ENCODE measurements around the gene PLA2G2F.
"Not testable (repeated sequence)": the region's sequence is repeated elsewhere in the genome, so short reads cannot be mapped to it uniquely, and the experiment has no call there.

PLA2G2F gene

GRCh38 chr1:20115479-20115878, 23.6 kb upstream of the PLA2G2F start:
- FAIRE-seq = no peak

DNA sequence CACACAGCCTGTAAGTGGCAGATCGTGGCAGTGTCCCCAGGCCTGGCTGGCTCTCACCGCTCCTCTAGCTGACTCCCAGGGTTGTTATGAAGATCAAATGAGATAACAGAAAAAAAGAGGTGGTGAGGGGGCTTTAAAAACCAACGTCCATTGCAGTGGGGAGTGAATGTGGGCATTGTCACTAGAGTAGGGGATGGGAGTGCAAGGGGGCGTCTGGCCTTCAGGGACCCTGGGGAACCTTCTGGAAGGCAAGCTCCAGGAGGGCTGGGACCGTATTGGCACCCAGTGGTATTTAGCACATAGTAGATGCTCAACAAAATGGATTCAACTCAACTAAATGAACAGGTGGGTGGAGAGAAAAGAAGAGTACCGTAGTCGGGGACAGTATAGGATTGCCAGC, 23.2 kb upstream of the PLA2G2F start:
- FAIRE-seq = no peak

DNA sequence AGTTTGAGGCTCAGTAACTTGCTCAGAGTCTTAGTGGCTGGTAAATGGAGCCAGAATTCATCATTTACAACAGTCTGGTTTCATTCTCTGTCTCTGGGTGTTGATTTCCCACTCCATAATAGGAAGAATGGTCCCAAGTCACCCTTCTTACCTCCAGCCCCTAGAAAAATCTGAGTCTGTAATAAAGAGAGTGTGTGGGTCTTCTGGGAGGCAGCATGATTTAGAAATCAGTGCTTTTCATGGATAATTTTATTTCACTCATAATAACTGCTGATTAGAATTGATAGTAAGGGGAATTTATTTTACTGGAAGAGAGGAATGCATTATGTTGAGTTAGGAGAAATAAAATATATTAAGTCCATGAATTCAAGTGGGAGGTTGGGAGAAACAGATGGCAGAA, 21.9 kb upstream of the PLA2G2F start:
- no peak for FAIRE-seq

- no peak for FAIRE-seq
Observed at GRCh38 chr1:20119347-20119746, 19.8 kb upstream of the PLA2G2F start, which contains the start of gene PLA2G2D. Gene PLA2G2D, minus strand, starts transcription at chr1:20119536. Its CDS starts 38 bp downstream, at chr1:20119498.

- no peak for FAIRE-seq
Observed at GRCh38 chr1:20120796-20121195, 18.3 kb upstream of the PLA2G2F start.

GRCh38 chr1:20123722-20124455, 15.2 kb upstream of the PLA2G2F start:
- FAIRE-seq = no peak

GRCh38 chr1:20124456-20125057, 14.6 kb upstream of the PLA2G2F start:
- FAIRE-seq = no peak

DNA sequence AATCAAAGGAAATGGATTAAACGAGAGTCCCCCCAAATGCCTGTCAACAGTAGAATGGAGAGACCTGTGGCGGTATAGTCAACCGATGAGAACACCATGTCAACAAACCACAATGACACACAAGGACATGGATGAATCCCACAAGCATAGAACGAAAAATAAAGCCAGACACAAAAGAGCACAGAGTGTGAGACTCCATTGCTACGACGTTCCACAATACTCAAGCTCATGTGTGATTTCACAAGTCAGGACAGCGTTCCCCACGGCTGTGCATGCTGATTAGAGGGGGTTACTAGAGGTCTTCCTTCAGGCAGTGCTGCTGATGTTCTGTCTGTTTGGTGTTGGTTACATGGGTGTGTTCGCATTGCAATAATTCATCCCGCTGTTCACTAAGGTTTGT, 14.0 kb upstream of the PLA2G2F start:
- no peak for FAIRE-seq

DNA sequence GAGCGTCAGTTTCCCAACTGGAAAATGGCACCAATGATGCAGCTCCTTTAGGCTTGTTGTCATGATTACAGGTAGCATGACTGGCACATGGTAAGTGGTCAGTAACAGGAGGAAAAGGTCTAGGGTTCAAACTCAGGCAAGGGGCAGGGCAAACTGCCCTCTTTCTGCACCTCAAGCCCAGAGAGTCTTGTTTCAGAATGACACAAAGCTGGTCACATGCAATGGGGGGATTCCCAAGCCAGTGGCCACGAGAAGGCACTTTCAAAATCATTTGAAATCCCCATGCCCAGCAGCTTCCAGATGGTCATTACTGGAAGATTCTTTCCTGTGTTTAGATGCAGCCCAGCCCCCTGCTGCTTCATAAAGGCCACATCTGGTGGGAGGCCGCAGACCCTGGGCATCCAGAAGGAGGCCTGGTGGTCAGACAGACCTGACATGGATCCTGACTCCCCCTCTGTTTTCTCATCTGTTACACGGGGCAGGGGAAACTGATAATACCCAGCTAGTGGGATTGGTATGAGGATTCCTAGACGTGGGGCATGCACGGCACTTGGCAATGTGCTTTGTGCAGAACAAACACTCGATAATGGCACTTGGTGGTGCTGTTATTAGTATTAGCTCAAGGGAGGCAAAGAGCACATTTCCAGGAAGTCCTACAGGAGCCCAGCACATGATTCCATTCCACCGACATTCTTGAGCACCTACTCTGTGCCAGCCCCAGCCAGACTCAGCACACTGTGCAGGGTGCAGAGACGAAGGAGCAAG, 12.9 kb upstream of the PLA2G2F start:
- no peak for FAIRE-seq

- no peak for FAIRE-seq
Observed at GRCh38 chr1:20126806-20127440, 12.2 kb upstream of the PLA2G2F start.

DNA sequence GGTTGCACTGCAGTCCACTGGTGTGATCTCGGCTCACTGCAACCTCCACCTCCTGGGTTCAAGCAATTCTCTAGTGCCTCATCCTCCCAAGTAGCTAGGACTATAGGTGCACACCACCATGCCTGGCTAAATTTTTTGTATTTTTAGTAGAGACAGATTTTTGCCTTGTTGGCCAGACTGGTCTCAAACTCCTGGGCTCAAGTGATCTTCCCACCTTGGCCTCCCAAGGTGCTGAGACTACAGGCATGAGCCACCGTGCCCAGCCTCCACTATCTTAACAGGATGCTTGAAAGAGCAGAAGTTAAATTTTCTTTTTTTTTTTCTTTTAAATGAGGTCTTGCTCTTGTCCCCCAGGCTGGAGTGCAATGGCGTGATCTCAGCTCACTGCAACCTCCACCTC, 8.6 kb upstream of the PLA2G2F start:
- not testable (repeated sequence) for FAIRE-seq

DNA sequence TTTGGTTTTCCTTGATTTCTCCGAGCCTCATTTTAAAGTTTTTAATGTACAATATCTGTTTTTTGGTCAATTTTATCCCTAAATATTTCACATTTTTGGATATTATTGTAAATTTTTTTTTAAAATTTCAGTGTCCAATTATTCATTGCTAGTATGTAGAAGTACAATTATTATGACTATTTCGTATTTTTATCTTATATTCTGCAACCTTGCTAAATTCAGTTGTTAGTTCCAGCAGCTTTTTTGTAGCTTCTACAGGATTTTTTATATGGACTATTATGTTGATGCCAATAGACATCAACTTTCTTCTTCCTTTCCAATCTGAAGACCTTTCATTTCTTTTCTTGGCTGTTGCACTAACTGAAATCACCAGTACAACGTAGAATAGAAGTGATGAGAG, 4.1 kb upstream of the PLA2G2F start:
- FAIRE-seq = no peak

- no peak for FAIRE-seq
Observed at GRCh38 chr1:20136249-20136648, 2.9 kb upstream of the PLA2G2F start.

DNA sequence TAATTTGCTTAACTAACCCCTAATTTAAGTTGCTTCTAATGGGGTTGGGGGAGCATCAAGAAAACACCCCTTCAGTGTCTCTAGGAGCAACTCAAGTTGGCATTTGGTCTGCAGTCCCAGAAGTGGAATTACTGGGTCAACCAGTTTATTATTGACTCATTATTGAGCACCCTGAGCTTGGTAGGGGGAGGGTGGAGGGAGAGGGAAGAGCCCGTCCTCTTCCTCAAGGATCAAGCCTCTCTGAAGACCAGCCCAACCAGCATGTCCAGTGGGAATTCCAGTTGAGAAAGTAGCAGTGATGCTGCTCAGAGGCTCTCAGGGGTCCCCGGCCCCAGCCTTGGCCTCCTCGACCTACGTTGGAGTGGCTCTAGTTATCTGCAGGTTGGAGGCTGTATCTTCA, 2.1 kb upstream of the PLA2G2F start:
- no peak for FAIRE-seq

DNA sequence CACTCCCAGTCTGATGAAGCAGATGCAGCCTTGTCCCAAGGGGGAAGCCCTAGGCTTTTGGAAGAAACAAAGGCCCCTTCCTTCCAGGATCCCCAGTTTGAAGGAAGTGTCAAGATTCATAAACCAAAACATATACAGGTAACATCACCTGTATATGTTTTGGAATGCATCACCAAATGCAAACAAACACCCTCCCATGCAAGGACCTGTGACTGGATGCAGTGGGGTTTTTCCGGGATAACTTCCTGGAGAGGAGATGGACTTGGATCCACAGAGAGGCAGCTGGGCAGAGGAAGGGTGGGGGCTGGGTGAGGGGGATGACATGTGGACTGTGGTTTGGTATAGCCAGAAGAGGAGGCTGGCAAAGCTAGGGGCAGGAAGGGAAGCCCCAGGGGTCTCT, 1.5 kb upstream of the PLA2G2F start:
- FAIRE-seq = no peak

DNA sequence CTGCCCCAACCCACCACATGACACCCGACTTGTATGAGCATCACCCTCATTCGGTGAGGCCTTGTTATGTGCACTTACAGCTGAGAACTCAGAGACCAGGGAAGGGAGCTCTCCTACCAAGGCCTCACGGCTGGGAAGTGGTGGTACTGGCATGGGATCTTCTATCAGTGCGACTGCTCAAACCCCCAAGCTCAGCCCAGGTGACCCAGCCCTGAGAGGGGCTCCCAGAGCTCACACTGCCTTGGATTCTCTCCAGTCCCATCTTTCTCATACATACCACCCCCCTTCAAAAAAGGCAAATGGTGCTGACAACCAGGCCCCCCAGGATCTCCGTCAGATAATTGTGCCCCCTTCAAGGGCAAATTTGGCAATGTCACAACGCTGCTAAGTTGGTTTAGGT, 777 bp upstream of the PLA2G2F start:
- no peak for FAIRE-seq

DNA sequence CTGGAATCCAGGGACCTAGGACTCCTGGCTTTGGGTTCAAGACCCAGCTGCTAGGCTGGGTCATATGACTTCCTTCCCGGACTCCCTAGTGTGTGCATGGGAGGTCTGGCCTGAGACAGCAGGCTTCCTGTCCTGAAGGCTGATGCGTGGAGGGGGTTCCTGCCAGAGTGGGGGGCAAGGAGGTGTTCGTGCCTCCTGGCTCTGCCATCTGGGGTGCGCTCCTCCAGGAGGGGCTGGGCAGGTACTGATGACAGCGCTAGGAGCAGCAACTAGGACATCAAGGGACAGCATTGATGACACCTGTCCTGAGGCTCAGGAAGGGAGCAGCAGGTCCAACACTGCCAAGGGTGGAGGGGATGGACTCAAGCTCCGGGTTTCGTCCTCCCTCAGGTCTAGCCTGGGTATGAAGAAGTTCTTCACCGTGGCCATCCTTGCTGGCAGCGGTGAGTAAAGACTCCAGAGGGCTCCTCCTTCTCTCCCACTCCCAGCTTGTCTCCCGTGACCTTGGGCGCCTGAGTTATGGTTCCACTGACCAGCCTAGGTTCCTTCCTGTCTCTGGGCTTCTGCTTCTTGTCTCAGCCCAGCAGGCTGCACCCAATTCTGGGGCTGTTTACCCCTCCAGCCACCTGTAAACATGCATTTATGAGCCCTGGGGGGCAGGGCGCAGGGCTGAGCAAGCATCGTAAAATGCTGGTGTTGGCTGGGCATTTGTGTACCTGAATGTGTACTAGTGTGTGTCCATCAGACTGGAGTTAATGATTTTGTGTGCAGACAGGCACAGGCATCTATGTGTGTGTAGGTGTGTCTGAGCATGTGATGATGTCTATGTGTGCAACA, 871 bp downstream of the PLA2G2F start:
- FAIRE-seq = no peak

- no peak for FAIRE-seq
Observed at GRCh38 chr1:20141001-20141400, 1.9 kb downstream of the PLA2G2F start.

GRCh38 chr1:20141466-20141865, 2.3 kb downstream of the PLA2G2F start:
- no peak for FAIRE-seq

- FAIRE-seq = no peak
Observed at GRCh38 chr1:20142001-20142710, 3.0 kb downstream of the PLA2G2F start.

DNA sequence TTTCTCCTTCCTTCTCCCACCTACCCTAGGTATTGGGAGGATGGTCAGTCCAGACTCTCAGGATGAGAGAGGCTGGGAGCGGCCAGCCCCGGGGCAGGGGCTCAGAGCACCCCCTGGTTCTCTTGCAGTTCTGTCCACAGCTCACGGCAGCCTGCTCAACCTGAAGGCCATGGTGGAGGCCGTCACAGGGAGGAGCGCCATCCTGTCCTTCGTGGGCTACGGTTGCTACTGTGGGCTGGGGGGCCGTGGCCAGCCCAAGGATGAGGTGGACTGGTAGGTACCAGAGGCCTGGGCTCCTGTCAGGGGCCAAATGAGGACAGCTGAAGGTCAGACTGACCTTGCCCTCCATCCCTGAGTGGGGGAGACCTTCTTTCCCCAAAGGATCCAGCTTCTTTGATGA, 4.2 kb downstream of the PLA2G2F start:
- FAIRE-seq = no peak

All from G401.6 (cell line).